Activated CD4-positive, alpha-beta T cell treated with anti-CD3 and anti-CD28 coated beads, Interleukin-10, Interleukin-2, amounts not matched to agents 100 ng/mL and 50 ng/mL, durations not matched to agents 16 hours and 8 hours (primary cell): ENCODE results near the gene CACNA2D1.
"Not testable (repeated sequence)": the region's sequence is repeated elsewhere in the genome, so short reads cannot be mapped to it uniquely, and the experiment has no call there.

ENCODE experiments used
- DNase-seq: peaks from one replicate; pipeline ENCODE4 v3.0.0-alpha.2; 2020

The CACNA2D1 gene

GRCh38 chr7:82021036-82021435 lies 422.5 kb downstream of the CACNA2D1 start:
- no peak for DNase-seq

- no peak for DNase-seq
Observed at GRCh38 chr7:82019551-82020475, 423.8 kb downstream of the CACNA2D1 start.

GRCh38 chr7:82018226-82018625 lies 425.4 kb downstream of the CACNA2D1 start:
- no peak for DNase-seq

- DNase-seq, result peak; percentile 0
Observed at GRCh38 chr7:82017334-82017943, 426.1 kb downstream of the CACNA2D1 start.

GRCh38 chr7:82015751-82016150 lies 427.8 kb downstream of the CACNA2D1 start:
- no peak for DNase-seq

GRCh38 chr7:82014574-82014973 lies 429.0 kb downstream of the CACNA2D1 start:
- not testable (repeated sequence) for DNase-seq

GRCh38 chr7:82012453-82012852 lies 431.1 kb downstream of the CACNA2D1 start:
- DNase-seq, result no peak

GRCh38 chr7:82010416-82010815 lies 433.2 kb downstream of the CACNA2D1 start:
- DNase-seq, result no peak

GRCh38 chr7:82007315-82007714 lies 436.3 kb downstream of the CACNA2D1 start:
- DNase-seq, result no peak

GRCh38 chr7:82005056-82005455 lies 438.5 kb downstream of the CACNA2D1 start:
- DNase-seq, result no peak

- DNase-seq, result no peak
Observed at GRCh38 chr7:81993186-81993585, 450.4 kb downstream of the CACNA2D1 start.

- no peak for DNase-seq
Observed at GRCh38 chr7:81990395-81990794, 453.2 kb downstream of the CACNA2D1 start.

- no peak for DNase-seq
Observed at GRCh38 chr7:81986723-81987470, 456.7 kb downstream of the CACNA2D1 start.

- no peak for DNase-seq
Observed at GRCh38 chr7:81983406-81983805, 460.2 kb downstream of the CACNA2D1 start.

GRCh38 chr7:81973117-81973516 lies 470.5 kb downstream of the CACNA2D1 start:
- no peak for DNase-seq

- no peak for DNase-seq
Observed at GRCh38 chr7:81960026-81960425, 483.6 kb downstream of the CACNA2D1 start.

GRCh38 chr7:81957517-81957916 lies 486.1 kb downstream of the CACNA2D1 start:
- DNase-seq, result no peak

- peak; percentile 2 for DNase-seq
Observed at GRCh38 chr7:81956520-81956919, 487.1 kb downstream of the CACNA2D1 start.

- no peak for DNase-seq
Observed at GRCh38 chr7:81949306-81949705, 494.3 kb downstream of the CACNA2D1 start.

GRCh38 chr7:81944058-81944457 lies 499.5 kb downstream of the CACNA2D1 start:
- DNase-seq, result no peak

GRCh38 chr7:81937091-81937490 lies 506.5 kb downstream of the CACNA2D1 start:
- no peak for DNase-seq

- no peak for DNase-seq
Observed at GRCh38 chr7:81934596-81935301, 508.8 kb downstream of the CACNA2D1 start.

- DNase-seq, result no peak
Observed at GRCh38 chr7:81932936-81933335, 510.6 kb downstream of the CACNA2D1 start.
